GM21786 (cell line): Measurements from ENCODE around the gene SLC25A23.
A peak's percentile ranks its signal among the peaks of the same experiment; 100 is the strongest.
"Not testable (repeated sequence)": the region's sequence is repeated elsewhere in the genome, so short reads cannot be mapped to it uniquely, and the experiment has no call there.

ENCODE experiments used
- ATAC-seq: cut with Tn5 transposase; IDR thresholded peaks from one replicate; pipeline ENCODE4 v1.9.1; 2021; ENCODE audit not compliant: unreplicated experiment

Gene SLC25A23

DNA sequence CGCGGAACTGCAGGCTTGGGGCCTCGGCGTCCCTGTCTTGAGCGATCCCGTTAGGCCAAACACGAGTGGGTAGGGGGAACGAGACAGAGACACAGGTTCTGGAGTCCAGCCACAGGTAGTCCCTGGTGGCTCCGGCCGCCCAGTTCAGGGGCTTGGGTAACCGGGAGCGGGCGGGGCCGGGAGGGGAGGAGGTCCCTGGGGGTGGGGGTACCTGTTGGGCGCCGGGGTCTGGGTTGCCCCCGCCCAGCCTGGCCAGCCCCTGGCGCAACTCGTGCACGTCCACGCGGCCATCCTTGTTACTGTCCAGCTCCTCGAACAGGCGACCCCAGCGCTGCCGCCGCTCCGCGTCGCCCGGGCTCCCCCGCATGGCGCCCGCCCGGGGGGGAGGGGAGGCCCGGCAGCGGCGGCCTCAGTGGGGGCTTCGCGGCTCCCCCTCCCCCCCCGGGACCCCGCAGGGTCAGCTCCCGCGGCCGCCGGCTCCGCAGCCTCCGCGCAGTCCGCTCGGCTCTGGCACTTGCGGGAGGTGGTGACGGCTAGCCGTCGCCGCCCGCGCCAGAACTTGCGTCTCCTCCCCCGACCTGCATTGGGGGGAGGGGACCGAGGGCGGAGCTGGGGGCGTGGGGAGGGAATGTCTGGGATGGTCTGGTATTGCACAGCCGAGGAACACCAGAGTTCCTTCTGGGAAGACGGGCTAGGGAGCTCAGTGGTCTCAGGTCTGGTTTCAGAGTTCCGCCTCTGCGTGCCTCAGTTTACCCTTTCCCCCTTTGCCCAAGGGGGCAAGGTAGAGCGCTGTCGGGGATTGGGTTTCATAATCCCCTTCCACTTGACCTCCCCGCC lies at the start of gene SLC25A23:
SLC25A23 (minus strand) TSS at position 531 of the 837 bp plus-strand sequence; CDS start at position 367, 164 bp downstream.
- ATAC-seq, result no peak

DNA sequence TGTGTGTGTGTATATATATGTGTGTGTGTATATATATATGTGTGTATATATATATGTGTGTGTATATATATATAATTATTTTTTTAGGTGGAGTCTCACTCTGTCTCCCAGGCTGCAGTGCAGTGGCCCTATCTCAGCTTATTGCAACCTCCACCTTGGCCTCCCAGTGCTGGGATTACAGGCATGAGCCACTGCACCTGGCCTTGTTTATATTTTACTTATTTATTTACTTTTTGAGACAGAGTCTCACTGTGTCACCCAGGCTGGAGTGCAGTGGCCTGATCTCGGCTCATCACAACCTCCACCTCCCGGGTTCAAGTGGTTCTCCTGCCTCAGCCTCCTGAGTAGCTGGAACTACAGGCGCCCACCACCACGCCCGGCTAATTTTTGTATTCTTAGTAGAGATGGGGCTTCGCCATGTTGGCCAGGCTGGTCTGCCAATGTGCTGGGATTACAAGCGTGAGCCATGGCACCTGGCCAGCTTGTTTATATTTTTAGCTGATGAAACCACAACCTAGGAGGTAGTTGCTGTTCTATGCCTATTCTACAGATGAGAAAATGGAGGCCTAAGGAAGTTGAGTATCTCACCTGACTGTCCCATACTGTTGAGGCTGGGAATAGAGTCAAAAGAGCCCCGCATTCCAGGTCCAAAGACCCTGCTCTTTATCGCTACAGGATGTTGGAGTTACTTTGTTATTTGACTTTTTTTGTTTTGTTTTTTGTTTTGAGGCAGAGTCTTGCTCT lies 48.6 kb upstream of the SLC25A23 start:
- not testable (repeated sequence) for ATAC-seq

DNA sequence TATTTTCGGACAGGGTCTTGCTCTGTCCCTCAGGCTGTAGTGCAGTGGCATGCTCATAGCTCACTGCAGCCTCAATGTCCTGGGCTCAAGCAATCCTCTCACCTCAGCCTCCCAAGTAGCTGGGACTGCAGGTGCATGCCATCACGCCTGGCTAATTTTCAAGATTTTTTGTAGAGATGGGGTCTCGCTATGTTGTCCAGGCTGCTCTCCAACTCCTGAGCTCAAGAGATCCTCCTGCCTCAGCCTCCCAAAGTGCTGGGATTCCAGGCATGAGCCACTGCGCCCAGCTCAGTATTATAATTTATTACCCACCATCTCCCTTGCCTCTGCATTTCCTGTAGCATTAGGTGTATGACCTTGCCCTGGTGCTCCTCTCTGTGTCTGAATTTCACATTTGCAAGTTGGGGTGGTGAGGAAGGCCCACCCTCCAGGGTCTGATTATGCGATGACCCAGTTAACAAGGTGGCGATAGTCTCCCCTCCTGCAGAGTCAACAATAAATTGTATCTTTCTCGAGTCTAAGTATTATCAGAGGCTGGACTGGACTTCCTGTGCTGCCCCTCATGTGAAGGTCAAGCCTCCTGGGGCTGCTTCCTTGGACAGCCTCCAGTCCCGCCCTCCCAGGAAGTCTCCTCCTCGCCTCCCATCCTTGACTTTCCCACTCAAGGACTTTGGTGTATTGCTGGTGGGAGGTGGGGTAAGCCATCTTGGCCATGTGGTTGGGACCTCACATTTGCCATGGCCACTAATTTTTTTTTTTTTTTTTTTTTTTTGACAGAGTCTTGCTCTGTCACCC lies 44.0 kb upstream of the SLC25A23 start:
- no peak for ATAC-seq

DNA sequence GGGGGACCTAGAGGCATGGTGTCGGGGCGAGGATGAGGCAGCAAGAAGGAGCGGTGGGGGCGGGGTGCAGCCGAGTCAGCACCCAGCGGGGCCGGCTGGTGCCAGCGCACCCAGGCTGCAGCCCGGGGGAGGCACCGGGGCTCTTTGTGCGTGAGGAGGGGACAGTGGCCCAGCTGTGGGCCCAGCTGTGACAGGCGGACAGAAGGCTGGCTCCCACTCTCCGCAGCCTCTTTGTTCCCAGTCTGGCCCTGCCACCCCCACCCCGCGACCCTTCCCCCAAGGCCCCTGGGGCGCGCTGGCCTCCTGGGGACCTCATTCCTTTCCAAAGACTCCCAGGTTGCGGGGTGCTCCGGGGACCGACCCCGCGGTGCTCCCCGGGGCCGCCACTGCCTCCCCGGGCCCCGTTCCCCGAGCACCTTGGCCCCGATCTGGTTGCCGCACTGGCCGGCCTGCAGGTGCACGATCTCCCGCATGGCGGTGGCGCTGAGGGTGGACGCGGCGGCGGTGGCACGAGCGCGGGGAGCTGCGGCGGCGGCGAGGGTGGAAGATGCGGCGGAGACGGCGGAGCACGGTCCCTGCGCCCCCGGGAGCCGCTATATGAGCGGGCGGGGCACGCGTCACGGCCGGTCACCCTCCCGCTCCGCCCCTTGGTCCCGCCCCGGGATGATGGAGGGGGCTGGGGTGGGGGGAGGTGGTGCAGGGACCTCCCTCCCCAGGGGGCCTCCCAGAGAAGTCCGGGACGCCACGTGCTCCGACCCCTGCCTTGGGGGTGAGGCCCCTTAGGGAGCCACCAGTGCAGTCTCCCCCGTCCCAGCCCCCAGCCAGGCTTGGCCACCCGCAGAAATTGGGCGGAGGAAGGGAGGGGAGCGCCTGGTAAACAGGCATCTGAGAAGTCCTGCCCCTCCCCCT lies 42.4 kb upstream of the SLC25A23 start, which contains the start of gene TUBB4A:
TUBB4A (minus strand) TSS at position 570 of the 909 bp plus-strand sequence; CDS start at position 473, 97 bp downstream.
- no peak for ATAC-seq

DNA sequence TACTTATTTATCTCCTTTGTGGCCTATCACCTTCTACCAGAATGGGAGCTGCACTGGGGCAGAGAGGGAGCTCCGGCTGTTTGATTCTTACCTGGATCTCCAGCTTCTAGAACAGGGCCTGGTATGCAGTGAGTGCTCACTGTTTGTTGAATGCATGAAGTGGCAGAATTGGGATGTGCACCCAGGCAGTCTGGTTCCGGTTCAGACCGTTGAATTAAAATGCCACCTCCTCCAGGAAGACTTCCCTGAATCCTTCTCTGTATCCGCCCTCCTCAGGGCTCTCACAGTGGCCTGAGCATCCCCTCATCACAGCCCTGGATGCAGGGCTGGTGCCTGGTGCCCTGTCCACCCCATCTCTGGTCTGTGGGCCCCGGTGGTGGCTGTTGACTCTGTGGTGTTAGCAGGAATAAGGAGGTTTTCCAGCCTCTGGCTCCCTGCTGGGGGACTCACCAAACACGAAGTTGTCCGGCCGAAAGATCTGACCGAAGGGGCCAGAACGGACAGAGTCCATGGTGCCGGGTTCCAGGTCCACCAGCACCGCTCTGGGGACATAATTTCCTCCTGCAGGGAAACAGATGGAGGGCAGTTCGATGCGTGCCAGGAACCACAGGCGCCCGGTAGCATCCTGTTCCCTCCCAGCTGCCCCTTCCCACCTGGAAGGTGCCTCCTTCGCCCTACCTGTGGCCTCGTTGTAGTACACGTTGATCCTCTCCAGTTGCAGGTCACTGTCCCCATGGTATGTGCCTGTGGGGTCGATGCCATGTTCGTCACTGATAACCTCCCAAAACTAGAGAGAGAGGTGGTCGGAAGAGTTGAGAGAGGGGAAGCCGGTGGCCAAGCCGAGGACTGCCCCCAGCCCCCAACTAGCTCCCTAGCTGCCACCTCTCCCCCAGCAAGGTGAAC lies 41.5 kb upstream of the SLC25A23 start:
- ATAC-seq, result no peak

DNA sequence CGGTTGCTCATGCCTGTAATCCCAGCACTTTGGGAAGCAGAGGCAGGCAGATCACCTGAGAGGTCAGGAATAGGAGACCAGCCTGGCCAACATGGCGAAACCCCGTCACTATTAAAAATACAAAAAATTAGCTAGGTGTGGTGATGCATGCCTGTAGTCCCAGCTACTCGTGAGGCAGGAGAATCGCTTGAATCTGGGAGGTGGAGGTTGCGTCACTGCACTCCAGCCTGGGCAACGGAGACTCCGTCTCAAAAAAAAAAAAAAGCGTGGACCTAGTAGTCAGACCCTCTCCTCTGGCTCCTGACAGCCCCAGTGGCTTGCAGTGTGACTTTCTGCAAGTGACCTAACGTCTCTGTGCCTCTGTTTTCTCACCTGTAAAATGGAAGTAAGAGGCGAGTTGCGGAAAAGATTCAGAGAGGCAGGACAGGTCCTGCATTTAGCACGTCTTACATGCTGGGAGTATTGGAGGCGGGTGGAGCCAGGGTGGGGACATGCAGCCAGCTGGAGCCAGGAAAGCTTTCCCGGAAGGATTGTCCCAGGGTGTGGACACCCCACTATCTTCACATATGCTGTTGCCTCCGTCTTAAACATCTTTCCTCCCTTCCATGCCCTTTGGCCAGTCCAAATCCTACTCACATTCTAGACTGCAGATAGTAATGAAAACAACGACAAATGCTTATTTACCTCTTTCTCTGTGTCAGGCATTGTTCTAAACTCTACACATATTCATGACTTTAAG lies 39.6 kb upstream of the SLC25A23 start:
- no peak for ATAC-seq

DNA sequence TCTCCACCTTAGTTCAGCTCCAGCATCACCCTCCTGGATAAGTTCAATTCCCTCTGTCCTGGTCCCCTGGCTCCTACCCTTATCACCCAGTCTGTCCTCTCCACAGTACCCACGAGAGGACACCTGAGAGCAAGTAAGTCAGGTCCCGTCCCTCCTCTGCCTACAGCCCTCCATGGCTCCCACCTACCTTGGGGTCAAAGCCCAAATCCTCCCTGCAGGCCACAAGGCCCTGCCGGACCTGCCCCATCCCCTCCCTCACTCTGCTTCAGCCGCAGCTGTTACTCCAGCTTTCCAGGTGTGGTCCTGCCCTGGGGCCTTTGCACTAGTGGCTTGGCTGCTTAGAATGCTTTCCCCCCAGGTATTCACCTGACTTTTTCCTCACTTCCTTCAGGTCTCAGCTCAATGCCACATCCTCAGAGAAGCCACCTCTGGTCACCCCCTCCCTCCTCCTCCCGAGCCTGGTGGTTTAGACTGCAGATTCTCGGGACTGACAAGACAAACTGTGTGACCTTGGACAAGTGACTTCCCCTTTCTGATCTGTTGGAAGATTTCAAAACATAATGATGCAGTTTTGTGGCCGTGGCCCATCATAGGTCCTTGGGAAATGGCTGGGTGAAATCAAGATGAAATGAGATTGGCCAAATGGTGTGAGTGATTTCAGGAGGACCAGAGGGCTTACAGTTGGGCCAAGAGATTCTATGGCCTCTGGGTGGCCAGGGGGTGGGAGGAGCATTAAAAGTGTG lies 38.9 kb upstream of the SLC25A23 start:
- ATAC-seq, result no peak

DNA sequence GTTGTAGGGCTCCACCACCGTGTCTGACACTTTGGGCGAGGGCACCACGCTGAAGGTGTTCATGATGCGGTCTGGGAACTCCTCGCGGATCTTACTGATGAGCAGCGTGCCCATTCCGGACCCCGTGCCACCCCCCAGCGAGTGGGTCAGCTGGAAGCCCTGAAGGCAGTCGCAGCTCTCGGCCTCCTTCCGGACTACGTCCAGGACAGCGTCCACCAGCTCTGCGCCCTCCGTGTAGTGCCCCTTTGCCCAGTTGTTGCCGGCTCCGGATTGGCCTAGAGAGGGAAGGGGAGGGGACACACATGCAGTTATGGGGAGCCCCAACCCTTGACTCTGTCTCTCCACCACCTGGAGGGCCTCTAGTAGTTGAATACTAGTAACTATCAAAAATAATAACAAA lies 36.4 kb upstream of the SLC25A23 start:
- ATAC-seq, result no peak

DNA sequence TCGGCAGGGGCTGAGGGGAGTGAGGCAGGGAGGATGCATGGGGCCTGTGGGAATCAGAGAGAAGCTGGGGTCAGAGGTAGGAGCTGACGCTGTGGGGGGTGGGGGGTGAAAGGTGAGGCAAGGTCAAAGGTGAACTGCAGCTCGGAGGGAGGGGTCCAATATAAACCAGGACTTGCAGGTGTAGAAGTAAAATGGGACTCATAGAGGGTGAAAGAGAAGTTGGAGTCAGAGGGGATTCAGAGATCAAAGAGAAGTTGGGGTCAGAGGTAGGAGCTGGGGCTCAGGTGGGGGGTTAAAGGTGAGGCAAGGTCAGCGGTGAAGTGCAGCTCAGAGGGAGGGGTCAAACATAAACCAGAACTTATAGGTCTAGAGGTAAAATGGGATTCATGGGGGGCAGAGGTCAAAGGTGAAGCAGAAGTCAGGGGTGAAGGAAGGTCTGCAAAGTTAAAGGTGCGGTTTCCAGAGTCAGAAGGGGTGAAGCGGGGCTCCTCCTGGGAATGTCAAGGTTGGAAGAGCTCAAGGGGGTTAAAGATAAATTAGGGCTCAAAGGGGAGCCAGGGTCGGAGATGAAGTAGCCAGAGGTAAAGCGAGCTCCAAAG lies 34.9 kb upstream of the SLC25A23 start:
- no peak for ATAC-seq

DNA sequence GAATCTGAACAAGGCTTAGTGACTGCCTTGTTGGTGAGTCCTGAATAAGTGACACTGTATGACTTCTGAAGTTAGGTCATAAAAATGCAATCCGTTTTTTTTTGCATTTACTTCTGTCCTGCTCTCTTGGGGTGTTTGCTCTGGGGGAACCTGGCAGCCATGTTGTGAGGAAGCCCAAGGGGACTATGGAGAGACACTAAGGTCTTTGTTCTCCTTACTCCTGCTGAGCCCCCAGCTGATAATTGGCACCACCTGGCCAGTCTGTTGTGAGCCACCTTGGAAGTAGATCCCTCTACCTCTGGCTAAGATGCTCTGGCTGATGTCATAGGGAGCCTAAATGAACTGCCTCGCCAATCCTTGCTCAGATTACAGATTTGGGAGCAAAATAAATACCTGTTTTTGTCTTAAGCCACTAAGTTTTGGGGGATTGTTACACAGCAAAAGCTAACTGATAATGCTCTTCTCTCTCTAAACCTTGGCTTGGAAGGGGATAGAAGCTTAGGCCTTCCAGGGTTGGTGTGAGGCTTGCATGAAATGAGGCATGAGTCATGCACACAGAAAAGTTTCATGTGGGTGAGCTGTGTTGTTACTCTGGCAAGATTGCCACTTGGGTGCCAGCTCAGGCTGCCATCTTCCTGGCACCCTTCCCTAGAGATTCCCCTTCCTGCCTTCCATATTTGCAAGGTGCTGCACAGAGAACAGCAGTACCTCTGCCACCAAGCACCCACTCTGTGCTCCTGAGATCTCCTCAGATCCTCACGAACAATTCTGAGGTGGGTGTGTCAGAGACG lies 32.4 kb upstream of the SLC25A23 start:
- no peak for ATAC-seq

DNA sequence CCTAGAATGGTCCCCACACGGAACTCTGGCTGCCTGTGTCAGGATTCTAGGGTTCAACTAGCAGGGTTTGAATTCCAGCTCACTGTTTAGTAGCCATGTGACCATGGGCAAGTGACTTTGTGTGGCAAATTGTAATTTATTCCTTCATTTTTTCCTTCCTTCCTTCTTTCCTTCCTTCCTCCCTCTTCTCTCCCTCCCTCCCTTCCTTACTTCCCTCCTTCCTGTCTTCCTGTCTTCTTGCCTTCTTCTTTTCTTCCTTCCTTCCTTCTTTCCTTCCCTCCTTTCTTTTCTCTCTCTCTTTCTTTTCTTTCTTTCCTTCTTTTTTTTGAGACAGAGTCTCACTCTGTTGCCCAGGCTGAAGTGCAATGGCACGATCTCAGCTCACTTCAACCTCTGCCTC lies 30.5 kb upstream of the SLC25A23 start:
- ATAC-seq, result no peak

DNA sequence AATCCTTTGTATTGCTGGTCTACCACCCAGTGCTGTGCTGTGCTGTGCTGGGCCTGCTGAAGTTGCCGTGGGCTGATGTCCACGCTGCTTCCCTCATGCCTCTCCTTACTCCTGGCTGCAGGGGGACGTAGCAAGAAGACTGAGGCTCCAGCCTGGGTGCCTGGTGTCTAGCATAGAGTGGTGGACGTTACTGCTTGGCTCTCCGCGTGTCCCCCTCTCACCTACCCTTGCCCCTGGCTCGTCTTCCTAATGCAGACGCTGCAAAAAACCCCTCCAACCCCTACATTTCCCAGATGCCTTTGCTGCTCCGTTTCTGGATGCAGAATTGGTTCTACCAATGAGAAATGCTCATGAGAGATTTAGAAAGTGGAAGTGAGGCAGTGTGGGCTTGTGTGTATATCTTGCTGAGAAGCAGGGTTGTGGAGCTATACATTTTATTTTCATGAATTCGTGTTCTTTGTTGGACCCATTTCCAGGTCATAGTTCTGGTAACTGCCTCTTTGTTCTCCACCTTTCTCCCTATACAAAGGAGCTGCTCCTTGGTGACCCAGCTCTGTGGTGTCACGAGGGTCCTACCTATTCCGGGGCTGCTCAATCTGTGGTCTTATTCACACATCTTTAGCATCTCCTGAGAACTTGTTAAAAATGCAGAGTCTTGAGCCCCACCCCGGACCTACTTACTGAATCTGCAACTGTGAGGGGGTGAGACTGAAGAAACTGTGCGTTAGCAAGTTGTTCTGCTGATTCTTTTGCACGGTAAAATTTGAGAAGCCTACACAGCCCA lies 29.9 kb upstream of the SLC25A23 start:
- ATAC-seq, result peak; percentile 60

DNA sequence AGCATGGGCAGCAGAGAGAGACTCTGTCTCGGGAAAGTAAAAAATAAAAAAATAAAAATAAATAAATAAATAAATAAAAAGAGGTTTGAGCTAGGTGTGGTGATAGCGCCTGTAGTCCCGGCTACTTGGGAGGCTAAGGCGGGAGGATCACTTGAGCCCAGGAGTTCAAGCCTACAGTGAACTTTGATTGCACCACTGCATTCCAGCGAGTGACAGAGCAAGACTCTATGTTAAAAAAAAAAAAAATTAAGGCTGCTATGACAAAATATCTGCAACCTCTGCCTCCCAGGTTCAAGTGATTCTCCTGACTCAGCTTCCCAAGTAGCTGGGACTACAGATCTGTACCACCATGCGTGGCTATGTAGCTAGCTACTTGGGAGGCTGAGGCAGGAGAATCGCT lies 25.2 kb upstream of the SLC25A23 start:
- no peak for ATAC-seq

DNA sequence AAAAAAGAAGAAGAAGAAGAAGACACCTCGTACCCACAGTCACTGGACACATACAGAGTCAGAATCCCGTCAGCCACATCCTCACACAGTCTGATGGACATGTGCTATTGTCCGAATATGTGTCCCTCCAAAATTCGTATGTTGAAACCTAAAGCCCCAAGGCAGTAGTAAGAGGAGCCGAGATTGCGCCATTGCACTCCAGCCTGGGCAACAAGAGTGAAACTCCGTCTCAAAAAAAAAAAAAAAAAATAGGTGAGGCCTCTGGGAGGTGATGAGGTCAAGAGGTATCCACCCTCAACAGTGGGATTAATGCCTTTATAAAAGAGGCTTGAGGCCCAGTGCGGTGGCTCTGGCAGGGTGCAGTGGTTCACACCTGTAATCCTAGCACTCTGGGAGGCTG lies 24.6 kb upstream of the SLC25A23 start:
- no peak for ATAC-seq

DNA sequence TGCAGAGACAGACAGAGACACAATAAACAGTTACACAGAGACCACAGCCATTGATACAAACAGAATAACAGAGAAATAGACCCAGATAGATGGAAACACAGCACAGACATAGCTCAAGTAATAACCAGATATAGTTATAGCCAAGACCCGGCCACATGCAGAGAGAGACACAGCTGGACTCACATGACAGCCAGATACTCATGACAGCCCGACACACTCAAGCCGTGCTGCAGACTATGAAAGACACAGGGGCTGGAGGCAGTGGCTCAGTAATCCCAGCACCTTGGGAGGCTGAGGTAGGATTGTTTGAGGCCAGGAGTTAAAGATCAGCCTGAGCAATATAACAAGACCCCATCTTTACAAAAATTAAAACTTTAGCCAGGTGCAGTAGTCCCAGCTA lies 23.6 kb upstream of the SLC25A23 start:
- no peak for ATAC-seq

DNA sequence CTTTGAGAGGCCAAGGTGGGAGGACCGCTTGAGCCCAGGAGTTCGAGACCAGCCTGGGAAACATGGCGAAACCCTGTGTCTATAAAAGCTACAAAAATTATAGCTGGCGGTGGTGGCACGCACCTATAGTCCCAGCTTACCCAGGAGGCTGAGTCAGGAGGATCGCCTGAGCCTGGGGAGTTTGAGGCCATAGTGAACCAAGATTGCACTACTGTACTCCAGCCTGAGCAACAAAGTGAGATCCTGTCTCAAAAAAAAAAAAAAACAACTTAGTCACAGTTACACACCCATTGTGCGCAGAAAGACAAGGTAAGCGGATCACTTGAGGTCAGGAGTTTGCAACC lies 22.7 kb upstream of the SLC25A23 start:
- ATAC-seq, result no peak
